GM21529 (cell line): ENCODE data around the gene IGF2R.

ENCODE experiments used
- ATAC-seq: cut with Tn5 transposase; IDR thresholded peaks from one replicate; pipeline ENCODE4 v1.9.1; 2021; ENCODE audit not compliant: unreplicated experiment

Gene IGF2R

DNA sequence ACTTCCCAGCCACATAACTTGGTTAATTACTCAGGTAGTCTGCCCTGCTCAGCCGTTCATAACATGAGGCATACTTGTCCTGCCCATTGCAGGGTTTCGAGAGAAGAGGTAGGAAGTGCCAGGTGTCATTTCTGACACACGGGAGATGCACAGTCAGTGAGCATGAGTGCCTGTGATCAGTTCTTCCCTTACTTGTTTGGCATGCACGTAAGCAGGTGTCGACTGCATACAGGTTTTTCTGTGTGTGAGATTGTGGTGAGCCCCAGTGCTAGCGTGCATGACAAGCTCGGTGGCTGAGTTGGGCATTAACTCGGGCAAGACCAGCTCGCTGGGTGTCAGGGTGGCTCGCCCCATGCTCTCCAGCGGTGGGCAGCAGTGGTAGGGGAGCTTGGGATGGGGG lies 101.5 kb downstream of the IGF2R start:
- no peak for ATAC-seq

GRCh38 chr6:160070831-160071230 lies 101.9 kb downstream of the IGF2R start:
- no peak for ATAC-seq

GRCh38 chr6:160071805-160072690 lies 103.2 kb downstream of the IGF2R start:
- no peak for ATAC-seq

DNA sequence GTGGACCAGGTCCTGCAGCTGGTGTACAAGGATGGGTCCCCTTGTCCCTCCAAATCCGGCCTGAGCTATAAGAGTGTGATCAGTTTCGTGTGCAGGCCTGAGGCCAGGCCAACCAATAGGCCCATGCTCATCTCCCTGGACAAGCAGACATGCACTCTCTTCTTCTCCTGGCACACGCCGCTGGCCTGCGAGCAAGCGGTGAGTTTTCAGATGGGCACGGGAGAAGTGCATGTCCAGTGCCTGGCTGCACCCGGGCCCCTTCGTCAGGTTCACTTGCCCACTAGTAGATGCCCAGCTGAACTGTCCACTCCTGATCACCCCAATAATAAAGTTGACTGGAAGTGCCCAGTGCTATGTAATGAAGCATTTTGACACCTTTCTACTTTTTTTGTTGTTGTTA lies 104.4 kb downstream of the IGF2R start:
- ATAC-seq, result no peak

- no peak for ATAC-seq
These were observed 107.1 kb downstream of the IGF2R start for GRCh38 chr6:160076009-160076408.

DNA sequence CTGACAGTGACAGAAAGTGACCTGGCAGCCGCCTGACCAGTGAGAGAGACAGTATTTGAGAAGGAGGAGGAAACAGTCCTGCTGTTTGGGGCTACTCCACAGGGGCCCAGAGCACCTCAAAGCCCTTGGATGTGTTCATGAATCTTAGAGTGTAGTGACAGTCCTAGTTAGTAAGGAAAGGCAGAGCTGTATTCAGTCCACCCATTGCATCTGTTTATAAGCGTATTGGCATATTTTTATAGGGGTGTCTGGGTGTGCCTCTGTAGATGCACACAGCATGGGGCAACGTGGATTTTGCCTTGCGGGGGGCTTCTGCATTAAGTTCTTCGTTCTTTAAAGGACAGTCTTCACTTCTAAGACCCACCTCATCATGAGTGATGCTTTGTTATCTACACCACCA lies 108.1 kb downstream of the IGF2R start:
- ATAC-seq, result no peak

- no peak for ATAC-seq
These were observed 108.6 kb downstream of the IGF2R start for GRCh38 chr6:160077526-160077925.

- no peak for ATAC-seq
These were observed 110.2 kb downstream of the IGF2R start for GRCh38 chr6:160078883-160079685.

DNA sequence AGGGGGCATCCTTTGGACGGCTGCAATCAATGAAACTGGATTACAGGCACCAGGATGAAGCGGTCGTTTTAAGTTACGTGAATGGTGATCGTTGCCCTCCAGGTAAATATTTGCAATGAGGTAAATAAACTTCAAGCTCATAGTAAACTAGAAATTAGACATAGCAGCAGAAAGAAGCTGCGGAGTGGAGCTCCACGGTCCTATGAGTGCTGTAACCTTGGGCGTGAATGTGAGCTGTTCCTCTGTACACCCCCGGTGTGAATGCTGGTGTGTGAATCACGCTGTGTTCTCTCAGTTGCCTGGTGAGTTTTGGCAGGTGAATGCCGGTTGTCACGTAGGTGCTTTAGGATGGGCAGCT lies 110.8 kb downstream of the IGF2R start:
- ATAC-seq, result no peak

DNA sequence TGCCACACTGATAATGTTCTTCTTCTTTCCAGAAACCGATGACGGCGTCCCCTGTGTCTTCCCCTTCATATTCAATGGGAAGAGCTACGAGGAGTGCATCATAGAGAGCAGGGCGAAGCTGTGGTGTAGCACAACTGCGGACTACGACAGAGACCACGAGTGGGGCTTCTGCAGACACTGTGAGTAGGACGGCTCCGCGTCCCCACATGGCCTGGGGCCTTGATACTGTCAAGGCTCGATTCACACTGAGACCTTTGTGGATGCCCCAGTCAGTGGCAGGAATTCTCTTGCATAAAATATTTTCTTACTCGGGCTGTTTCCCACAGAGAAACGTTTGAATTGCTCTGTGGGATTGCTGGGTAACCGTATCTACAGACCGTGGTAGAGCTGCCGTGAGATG lies 111.2 kb downstream of the IGF2R start:
- ATAC-seq, result no peak

DNA sequence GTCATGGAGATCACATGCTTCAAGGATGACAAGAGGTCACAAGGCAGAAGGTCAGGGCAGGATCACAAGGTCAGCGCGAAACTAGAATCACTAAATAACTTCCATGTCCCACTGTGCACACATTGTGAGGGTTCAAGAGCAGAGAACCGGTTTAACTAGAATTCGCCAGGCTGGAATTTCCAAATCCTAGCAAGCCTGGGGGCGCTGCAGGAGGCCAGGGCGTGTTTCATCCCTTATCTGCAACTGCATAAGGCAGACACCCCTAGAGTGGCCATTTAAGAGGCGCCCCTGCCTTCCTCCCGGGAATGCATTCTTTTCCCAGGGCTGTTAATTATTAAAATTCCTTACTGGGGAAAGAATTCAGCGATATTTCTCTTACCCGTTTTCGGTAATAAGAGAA lies 112.5 kb downstream of the IGF2R start:
- ATAC-seq, result no peak

DNA sequence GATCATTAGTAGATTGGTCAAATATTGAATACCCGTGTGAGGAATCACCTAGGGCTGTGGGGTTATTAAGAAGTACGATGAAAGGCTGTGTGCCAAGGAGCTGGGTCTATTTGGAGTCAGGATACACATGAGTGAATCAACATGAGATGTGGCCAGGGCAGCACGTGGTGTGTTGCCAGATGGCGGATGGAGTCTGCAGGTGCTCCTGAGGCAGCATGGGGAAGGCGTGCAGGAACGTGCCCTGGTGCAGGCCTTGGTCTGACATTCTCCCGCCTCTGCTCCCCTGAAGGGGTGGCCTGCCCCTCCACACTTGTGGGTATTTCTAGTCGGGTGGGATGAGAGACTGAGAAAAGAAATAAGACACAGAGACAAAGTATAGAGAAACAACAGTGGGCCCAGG lies 113.7 kb downstream of the IGF2R start:
- ATAC-seq, result no peak

DNA sequence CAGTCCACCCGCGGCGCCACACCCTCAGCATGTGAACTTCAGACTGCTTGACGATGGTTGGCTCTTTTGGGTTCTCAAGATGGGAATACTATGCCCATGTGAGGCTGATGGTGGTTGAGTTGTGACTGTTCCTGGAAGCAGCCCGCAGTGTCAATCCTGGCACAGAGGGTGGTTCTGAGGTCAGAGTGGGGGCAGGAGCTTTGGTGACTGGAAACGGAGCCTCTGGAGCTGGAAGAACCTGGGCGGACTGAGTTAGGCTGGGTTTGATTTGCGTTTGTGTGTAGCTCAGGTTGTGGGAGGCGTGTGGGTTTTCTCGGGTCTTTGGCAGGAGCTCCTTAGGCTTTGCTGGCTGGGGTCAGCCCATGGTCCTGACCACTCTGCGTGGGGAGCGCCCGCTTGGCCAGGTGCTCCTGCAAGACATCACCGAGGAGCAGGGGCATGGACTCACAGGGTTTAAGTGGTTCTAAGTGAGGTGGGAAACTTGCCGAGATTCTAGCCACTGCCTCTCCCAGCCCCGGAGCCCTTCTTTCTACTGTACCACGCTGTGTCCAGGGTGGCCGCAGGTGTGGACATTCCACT lies 115.4 kb downstream of the IGF2R start:
- ATAC-seq, result no peak

- no peak for ATAC-seq
These were observed 116.3 kb downstream of the IGF2R start for GRCh38 chr6:160085226-160085625.

GRCh38 chr6:160085713-160086505 lies 117.0 kb downstream of the IGF2R start:
- ATAC-seq, result no peak

- no peak for ATAC-seq
These were observed 117.9 kb downstream of the IGF2R start for GRCh38 chr6:160086754-160087153.

- ATAC-seq, result no peak
These were observed 119.3 kb downstream of the IGF2R start for GRCh38 chr6:160088069-160088783.

- ATAC-seq, result no peak
These were observed 120.1 kb downstream of the IGF2R start for GRCh38 chr6:160088784-160089533.

GRCh38 chr6:160089534-160089897 lies 120.6 kb downstream of the IGF2R start:
- ATAC-seq, result no peak
